ENCODE results near the gene BTRC.

Gene BTRC

GRCh38 chr10:101566333-101567164 is 212.6 kb downstream of the BTRC start:
- DNase-seq: peak in 22 of 56 donors; percentile 6 to 57 (median 32)

- DNase-seq: no peak
Measured at GRCh38 chr10:101567165-101568006, 213.4 kb downstream of the BTRC start.

- no peak for DNase-seq
Measured at GRCh38 chr10:101568054-101568745, 214.2 kb downstream of the BTRC start.

- DNase-seq: no peak
Measured at GRCh38 chr10:101569323-101569621, 215.3 kb downstream of the BTRC start.

- DNase-seq: peak in 41 of 56 donors; percentile 13 to 82 (median 50)
Measured at GRCh38 chr10:101569622-101570427, 215.9 kb downstream of the BTRC start.

- peak in 10 of 56 donors; percentile 19 to 62 (median 43) for DNase-seq
Measured at GRCh38 chr10:101570428-101571270, 216.7 kb downstream of the BTRC start.

GRCh38 chr10:101571271-101571925 is 217.4 kb downstream of the BTRC start:
- DNase-seq: no peak

- DNase-seq: no peak
Measured at GRCh38 chr10:101572126-101572525, 218.2 kb downstream of the BTRC start.

- no peak for DNase-seq
Measured at GRCh38 chr10:101572785-101573184, 218.8 kb downstream of the BTRC start.

GRCh38 chr10:101573885-101574753 is 220.2 kb downstream of the BTRC start:
- DNase-seq: no peak

- DNase-seq: no peak
Measured at GRCh38 chr10:101575091-101575490, 221.1 kb downstream of the BTRC start.

- no peak for DNase-seq
Measured at GRCh38 chr10:101575580-101576210, 221.7 kb downstream of the BTRC start.

GRCh38 chr10:101576211-101576863 is 222.4 kb downstream of the BTRC start:
- no peak for DNase-seq

GRCh38 chr10:101577121-101577871 is 223.3 kb downstream of the BTRC start:
- DNase-seq: no peak

- no peak for DNase-seq
Measured at GRCh38 chr10:101578192-101578591, 224.2 kb downstream of the BTRC start.

- no peak for DNase-seq
Measured at GRCh38 chr10:101578803-101579515, 225.0 kb downstream of the BTRC start.
